HS-5 (cell line): ENCODE measurements around the gene C2orf49.
"Not testable (repeated sequence)": the region's sequence is repeated elsewhere in the genome, so short reads cannot be mapped to it uniquely, and the experiment has no call there.

ENCODE experiments used
- DNase-seq: peaks from one replicate; pipeline ENCODE4 v3.0.0-alpha.2; 2012; ENCODE audit warnings: low read depth

C2orf49 gene

GRCh38 chr2:105321875-105322646, 15.3 kb upstream of the C2orf49 start:
- no peak for DNase-seq

- no peak for DNase-seq
Measured at GRCh38 chr2:105323111-105323510, 14.2 kb upstream of the C2orf49 start.

- DNase-seq, result no peak
Measured at GRCh38 chr2:105324101-105324500, 13.2 kb upstream of the C2orf49 start.

GRCh38 chr2:105324732-105325131, 12.6 kb upstream of the C2orf49 start:
- no peak for DNase-seq

- no peak for DNase-seq
Measured at GRCh38 chr2:105325389-105325963, 11.9 kb upstream of the C2orf49 start.

GRCh38 chr2:105327271-105327670, 10.1 kb upstream of the C2orf49 start:
- not testable (repeated sequence) for DNase-seq

GRCh38 chr2:105327690-105328089, 9.7 kb upstream of the C2orf49 start:
- no peak for DNase-seq

GRCh38 chr2:105328281-105329196, 8.8 kb upstream of the C2orf49 start:
- no peak for DNase-seq

GRCh38 chr2:105329197-105329554, 8.2 kb upstream of the C2orf49 start:
- no peak for DNase-seq

GRCh38 chr2:105329561-105330495, 7.5 kb upstream of the C2orf49 start, which contains the start of gene TGFBRAP1:
TSS of gene TGFBRAP1 (minus strand) at chr2:105329735. CDS start at chr2:105308301, 21,434 bp downstream.
- no peak for DNase-seq

- DNase-seq, result no peak
Measured at GRCh38 chr2:105330681-105331375, 6.5 kb upstream of the C2orf49 start.

- DNase-seq, result no peak
Measured at GRCh38 chr2:105334211-105334610, 3.1 kb upstream of the C2orf49 start.

GRCh38 chr2:105335469-105335868, 1.9 kb upstream of the C2orf49 start:
- DNase-seq, result no peak

GRCh38 chr2:105336786-105337121, 586 bp upstream of the C2orf49 start:
- no peak for DNase-seq

GRCh38 chr2:105338020-105338385, 663 bp downstream of the C2orf49 start:
- no peak for DNase-seq

- DNase-seq, result no peak
Measured at GRCh38 chr2:105339414-105339813, 2.1 kb downstream of the C2orf49 start.

- DNase-seq, result no peak
Measured at GRCh38 chr2:105344704-105345345, 7.5 kb downstream of the C2orf49 start.

GRCh38 chr2:105357122-105357521, 19.8 kb downstream of the C2orf49 start:
- DNase-seq, result no peak

GRCh38 chr2:105358593-105358992, 21.3 kb downstream of the C2orf49 start:
- DNase-seq, result no peak

- no peak for DNase-seq
Measured at GRCh38 chr2:105361102-105361889, 24.0 kb downstream of the C2orf49 start.
